HG03442 (cell line): ENCODE results near the gene SLC29A3.
"Not testable (repeated sequence)": the region's sequence is repeated elsewhere in the genome, so short reads cannot be mapped to it uniquely, and the experiment has no call there.

Experiments
- ATAC-seq: cut with Tn5 transposase; IDR thresholded peaks from one replicate; pipeline ENCODE4 v1.9.1; 2021; ENCODE audit warnings: mild to moderate bottlenecking, moderate library complexity; ENCODE audit not compliant: unreplicated experiment

Gene SLC29A3

GRCh38 chr10:71344993-71345480 is 26.0 kb downstream of the SLC29A3 start:
- no peak for ATAC-seq

DNA sequence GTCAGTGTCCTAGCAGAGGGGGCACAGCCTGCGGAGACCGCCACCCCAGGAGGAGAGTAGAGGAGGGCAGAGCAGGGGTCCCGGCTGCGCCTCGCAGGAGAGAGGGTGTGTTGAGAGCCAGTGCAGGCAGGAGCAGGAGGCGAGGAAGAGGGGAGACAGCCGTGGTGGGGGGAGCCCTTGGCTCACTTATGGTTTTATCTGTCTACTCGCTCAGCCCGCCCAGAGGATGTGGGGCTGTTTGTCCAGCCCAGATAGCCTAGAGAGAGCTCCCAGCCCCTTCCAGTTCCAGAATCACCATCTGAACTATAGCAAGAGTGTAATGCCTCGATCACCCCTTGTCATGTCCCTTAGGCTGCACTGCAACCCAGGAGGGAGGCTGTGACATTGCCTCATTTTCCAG is 26.6 kb downstream of the SLC29A3 start:
- ATAC-seq = no peak

DNA sequence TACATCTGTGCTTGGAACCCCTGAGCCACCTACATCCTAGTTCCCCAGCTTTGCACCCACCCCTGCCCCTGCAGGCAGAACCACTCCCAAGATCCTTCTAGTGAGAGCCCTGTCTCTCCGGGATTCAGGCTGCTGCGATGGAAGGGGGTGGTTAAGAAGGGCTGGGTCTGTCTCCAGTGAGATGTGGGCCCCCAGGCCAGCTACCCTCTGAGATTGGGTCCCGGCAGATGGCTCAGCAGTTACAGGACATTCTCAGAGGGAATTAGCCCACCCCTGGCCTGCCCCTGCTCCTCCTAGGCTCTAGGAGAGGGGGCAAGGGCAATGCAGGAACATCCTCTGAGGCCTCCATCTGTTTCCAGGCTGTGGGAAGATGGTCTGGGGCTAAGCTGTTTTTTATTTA is 27.7 kb downstream of the SLC29A3 start:
- ATAC-seq = no peak

GRCh38 chr10:71347587-71348395 is 28.7 kb downstream of the SLC29A3 start:
- no peak for ATAC-seq

DNA sequence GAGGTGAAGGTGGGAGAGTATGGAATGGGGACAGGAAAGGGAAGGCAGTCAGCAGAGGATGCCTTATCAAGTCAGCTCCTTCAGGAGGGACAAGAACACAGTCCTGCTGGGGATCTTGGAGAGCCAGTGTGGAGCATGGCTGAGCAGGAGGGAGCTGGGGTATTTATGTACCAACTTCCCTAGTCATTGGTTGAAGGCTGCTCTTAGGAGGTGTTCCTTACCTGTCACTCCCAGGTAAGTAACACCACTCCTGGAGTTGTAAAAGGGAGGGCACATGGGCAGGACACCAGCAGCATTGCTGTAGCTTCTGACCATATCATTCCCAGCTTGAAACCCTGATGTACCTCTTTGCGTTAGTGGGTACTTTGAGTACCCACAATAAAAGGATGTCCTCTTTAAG is 29.8 kb downstream of the SLC29A3 start:
- ATAC-seq = no peak

GRCh38 chr10:71349406-71349805 is 30.3 kb downstream of the SLC29A3 start:
- ATAC-seq = no peak

- ATAC-seq = no peak
Observed at GRCh38 chr10:71351087-71351486, 32.0 kb downstream of the SLC29A3 start.

DNA sequence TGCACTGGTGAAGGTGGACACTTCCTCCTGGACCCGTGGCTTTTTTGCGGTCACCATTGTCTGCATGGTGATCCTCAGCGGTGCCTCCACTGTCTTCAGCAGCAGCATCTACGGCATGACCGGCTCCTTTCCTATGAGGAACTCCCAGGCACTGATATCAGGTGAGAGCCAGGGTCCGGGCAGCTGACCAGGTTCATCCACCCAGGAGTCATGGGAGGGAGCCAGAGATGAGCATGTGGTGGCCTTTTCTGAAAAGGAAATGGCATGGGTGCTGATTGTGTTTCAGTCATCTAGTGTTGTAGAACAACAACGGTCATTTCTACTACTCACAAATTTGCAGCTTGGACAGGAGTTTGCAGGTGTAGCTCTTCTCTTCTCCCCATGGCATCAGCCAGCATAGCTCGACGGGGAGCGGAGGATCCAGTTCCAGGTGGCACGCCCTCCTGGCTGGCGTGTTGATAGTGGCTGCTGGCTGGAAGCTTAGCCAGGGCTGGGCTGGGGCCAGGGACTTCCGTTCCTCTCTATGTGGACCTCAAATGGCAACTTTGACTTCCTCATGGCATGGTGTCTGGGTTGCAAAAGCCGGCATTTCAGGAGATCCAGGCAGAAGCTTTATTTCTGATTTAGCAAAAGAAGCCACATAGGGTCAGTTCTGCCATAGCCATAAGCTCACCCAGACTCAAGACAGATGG is 32.7 kb downstream of the SLC29A3 start:
- ATAC-seq = no peak

GRCh38 chr10:71353639-71354038 is 34.6 kb downstream of the SLC29A3 start:
- no peak for ATAC-seq

- ATAC-seq = no peak
Observed at GRCh38 chr10:71354776-71355175, 35.7 kb downstream of the SLC29A3 start.

- no peak for ATAC-seq
Observed at GRCh38 chr10:71355886-71356285, 36.8 kb downstream of the SLC29A3 start.

GRCh38 chr10:71357792-71358265 is 38.8 kb downstream of the SLC29A3 start:
- ATAC-seq = no peak

DNA sequence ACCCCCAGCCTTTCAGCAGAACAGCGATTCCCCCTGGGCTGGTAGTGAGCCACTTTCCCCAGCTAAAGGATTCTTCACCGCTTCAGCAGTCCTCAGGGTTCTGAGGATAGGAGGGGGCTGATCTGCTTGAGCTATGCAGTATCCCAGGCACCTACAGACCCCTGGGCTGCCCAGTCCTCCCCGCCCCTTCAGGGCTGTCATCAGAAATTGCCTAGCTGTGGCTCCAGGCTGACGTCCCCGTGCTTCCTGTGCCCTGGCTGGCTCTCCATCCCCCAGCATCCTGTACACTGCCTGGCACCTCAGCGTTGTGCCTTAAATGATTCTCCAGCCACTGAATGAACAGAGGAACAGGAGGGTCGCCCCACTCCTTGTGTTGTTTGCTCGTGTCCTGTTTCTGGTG is 39.2 kb downstream of the SLC29A3 start:
- no peak for ATAC-seq

- not testable (repeated sequence) for ATAC-seq
Observed at GRCh38 chr10:71358906-71359305, 39.8 kb downstream of the SLC29A3 start.

DNA sequence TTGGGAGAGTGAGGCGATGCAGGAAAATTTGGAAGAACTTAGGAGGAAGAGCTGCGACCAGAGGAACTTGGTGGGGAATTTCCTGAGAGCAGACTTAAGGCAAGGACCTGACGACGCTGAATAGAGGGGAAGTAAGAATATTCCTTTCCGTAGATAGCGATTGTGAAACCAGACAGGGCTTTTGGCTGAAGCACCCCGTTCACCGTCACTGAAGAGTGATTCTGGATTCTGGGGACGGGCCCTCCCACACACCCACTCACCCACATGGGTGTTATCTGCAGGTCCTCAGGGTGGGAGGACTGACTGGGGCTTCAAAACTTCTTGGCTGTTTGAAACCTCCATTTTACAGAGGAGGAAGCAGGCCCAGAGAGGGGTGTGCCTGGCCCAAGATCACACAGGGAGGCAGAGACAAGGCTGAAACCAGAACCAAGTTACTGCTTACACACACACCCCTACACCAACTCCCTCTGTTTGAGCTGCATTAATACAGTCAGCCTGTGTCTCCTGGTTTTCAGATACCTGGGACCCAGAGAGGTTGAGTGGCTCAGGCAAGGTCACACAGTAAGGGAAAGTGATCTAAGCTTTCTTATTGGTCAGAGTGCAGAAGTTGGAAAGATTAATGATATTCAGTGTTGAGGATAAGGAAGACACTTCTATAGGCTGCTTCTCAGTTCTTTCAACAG is 40.4 kb downstream of the SLC29A3 start:
- ATAC-seq = no peak

- ATAC-seq = no peak
Observed at GRCh38 chr10:71360735-71361134, 41.7 kb downstream of the SLC29A3 start.

DNA sequence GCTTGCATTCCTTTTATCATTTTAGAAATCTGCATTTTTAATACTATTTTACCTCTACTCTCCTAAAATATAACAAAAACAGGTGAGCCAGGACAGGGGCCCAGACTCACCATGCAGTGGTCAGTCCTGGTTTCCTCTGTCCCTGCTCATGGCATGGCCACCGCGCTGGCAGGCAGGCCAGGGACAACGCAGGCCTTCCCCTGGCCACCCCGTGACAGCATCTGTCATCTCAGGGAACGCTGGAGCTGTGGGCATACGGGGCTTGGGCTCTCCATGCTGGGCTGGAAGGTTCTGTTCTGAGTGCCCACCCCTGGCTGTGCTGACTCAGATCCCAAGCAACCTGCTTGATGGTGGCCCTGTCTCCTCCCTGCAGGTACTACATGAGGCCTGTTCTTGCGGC is 42.5 kb downstream of the SLC29A3 start:
- no peak for ATAC-seq

GRCh38 chr10:71362141-71362540 is 43.1 kb downstream of the SLC29A3 start:
- no peak for ATAC-seq

GRCh38 chr10:71363936-71364335 is 44.9 kb downstream of the SLC29A3 start:
- ATAC-seq = no peak

- no peak for ATAC-seq
Observed at GRCh38 chr10:71365366-71365765, 46.3 kb downstream of the SLC29A3 start.

GRCh38 chr10:71366690-71367089 is 47.6 kb downstream of the SLC29A3 start:
- ATAC-seq = no peak

DNA sequence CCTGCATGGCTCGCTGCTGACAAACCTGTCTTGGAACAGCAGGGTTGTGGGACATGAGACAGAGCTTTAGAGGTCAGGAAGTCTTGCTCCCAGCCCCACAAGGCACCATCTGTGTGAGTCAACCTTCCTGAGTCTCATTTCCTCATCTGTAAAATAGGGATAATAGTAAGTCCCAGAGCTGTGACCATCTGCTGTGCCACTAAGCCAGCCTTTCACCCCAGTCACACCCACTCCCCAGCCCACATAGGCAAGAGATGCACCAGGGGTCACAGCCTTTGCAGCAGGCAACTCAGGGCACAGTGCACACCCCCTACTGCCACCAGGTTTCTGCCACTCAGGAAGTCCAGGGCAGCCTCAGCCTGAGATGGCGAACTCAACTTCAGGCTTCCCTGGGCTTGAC is 48.2 kb downstream of the SLC29A3 start:
- no peak for ATAC-seq
